Measurements from ENCODE around the gene CSRP2. TPM values are rescaled to one million over a fixed set of nuclear protein-coding genes. Genes with fewer than 3 reads are reported as not detected.

The CSRP2 gene
- polyA plus RNA-seq (ENCODE audit: insufficient read length in 3 of 3): 100 to 1,000 TPM in 1 of 3 donors, 10 to 100 TPM in 2; 83.5 to 113 (median 96.1) TPM
- long read RNA-seq, donor 1, full-length matches to known transcripts: 77 of 84 reads
- long read RNA-seq, donor 1, partial matches to known transcripts: 7 of 84 reads
- long read RNA-seq, donor 1, other reads (novel, unspliced or antisense): 0 of 84 reads
- long read RNA-seq, donor 2, full-length matches to known transcripts: 96 of 111 reads
- long read RNA-seq, donor 2, partial matches to known transcripts: 15 of 111 reads
- long read RNA-seq, donor 2, other reads (novel, unspliced or antisense): 0 of 111 reads
- long read RNA-seq, donor 3, full-length matches to known transcripts: 85 of 90 reads
- long read RNA-seq, donor 3, partial matches to known transcripts: 5 of 90 reads
- long read RNA-seq, donor 3, other reads (novel, unspliced or antisense): 0 of 90 reads
- long read RNA-seq, donor 4, full-length matches to known transcripts: 80 of 88 reads
- long read RNA-seq, donor 4, partial matches to known transcripts: 8 of 88 reads
- long read RNA-seq, donor 4, other reads (novel, unspliced or antisense): 0 of 88 reads
- long read RNA-seq, donor 5, full-length matches to known transcripts: 39 of 39 reads
- long read RNA-seq, donor 5, partial matches to known transcripts: 0 of 39 reads
- long read RNA-seq, donor 5, other reads (novel, unspliced or antisense): 0 of 39 reads
- long read RNA-seq, donor 6, full-length matches to known transcripts: 65 of 73 reads
- long read RNA-seq, donor 6, partial matches to known transcripts: 8 of 73 reads
- long read RNA-seq, donor 6, other reads (novel, unspliced or antisense): 0 of 73 reads
- long read RNA-seq, donor 7, full-length matches to known transcripts: 79 of 84 reads
- long read RNA-seq, donor 7, partial matches to known transcripts: 5 of 84 reads
- long read RNA-seq, donor 7, other reads (novel, unspliced or antisense): 0 of 84 reads
- long read RNA-seq, donor 8, transcript CSRP2-201 (6 exons, 943 nt): major isoform, 10 of 12 reads
- long read RNA-seq, donor 8, partial matches to known transcripts: 0 of 12 reads
- long read RNA-seq, donor 8, other reads (novel, unspliced or antisense): 0 of 12 reads
- long read RNA-seq, donor 9, full-length matches to known transcripts: 95 of 100 reads
- long read RNA-seq, donor 9, partial matches to known transcripts: 5 of 100 reads
- long read RNA-seq, donor 9, other reads (novel, unspliced or antisense): 0 of 100 reads
- long read RNA-seq, donor 10, full-length matches to known transcripts: 64 of 70 reads
- long read RNA-seq, donor 10, partial matches to known transcripts: 6 of 70 reads
- long read RNA-seq, donor 10, other reads (novel, unspliced or antisense): 0 of 70 reads
- long read RNA-seq, donor 11, full-length matches to known transcripts: 41 of 41 reads
- long read RNA-seq, donor 11, partial matches to known transcripts: 0 of 41 reads
- long read RNA-seq, donor 11, other reads (novel, unspliced or antisense): 0 of 41 reads
- long read RNA-seq, donor 12, full-length matches to known transcripts: 90 of 95 reads
- long read RNA-seq, donor 12, partial matches to known transcripts: 5 of 95 reads
- long read RNA-seq, donor 12, other reads (novel, unspliced or antisense): 0 of 95 reads
- long read RNA-seq, donor 13, full-length matches to known transcripts: 36 of 41 reads
- long read RNA-seq, donor 13, partial matches to known transcripts: 5 of 41 reads
- long read RNA-seq, donor 13, other reads (novel, unspliced or antisense): 0 of 41 reads
- long read RNA-seq, donor 14: 0 reads
- long read RNA-seq, donor 15, full-length matches to known transcripts: 104 of 116 reads
- long read RNA-seq, donor 15, partial matches to known transcripts: 12 of 116 reads
- long read RNA-seq, donor 15, other reads (novel, unspliced or antisense): 0 of 116 reads
- long read RNA-seq, donor 16, full-length matches to known transcripts: 97 of 120 reads
- long read RNA-seq, donor 16, partial matches to known transcripts: 23 of 120 reads
- long read RNA-seq, donor 16, other reads (novel, unspliced or antisense): 0 of 120 reads

- peak; percentile 93 for DNase-seq
Observed at GRCh38 chr12:76878899-76879709, at the start of gene CSRP2. CSRP2 (minus strand) TSS chr12:76879019; CDS start chr12:76866260, 12,759 bp downstream.

- no peak for DNase-seq
Observed at GRCh38 chr12:76927170-76927784, 48.5 kb upstream of the CSRP2 start.

DNA sequence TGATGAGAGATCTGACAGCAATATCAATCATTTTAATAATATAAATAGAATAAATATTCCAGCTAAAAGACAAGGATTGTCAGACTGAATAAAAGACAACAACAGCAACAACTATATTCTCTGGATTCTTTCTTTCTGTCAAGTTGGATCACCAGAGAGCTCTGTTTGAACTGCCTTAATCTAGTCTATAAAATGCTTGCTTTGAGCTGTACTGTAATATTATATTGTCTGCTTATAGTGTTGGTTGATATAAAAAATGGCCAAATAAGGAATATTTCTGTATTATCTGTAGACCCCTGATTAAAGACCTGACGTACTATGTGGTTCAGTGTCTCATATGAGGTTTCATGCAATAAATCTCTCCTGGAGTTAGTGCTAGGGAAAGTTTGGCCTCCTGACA, 46.3 kb upstream of the CSRP2 start:
- no peak for DNase-seq

GRCh38 chr12:76922866-76923265, 44.0 kb upstream of the CSRP2 start:
- no peak for DNase-seq

GRCh38 chr12:76921891-76922664, 43.3 kb upstream of the CSRP2 start:
- no peak for DNase-seq

- DNase-seq: no peak
Observed at GRCh38 chr12:76921100-76921471, 42.3 kb upstream of the CSRP2 start.

DNA sequence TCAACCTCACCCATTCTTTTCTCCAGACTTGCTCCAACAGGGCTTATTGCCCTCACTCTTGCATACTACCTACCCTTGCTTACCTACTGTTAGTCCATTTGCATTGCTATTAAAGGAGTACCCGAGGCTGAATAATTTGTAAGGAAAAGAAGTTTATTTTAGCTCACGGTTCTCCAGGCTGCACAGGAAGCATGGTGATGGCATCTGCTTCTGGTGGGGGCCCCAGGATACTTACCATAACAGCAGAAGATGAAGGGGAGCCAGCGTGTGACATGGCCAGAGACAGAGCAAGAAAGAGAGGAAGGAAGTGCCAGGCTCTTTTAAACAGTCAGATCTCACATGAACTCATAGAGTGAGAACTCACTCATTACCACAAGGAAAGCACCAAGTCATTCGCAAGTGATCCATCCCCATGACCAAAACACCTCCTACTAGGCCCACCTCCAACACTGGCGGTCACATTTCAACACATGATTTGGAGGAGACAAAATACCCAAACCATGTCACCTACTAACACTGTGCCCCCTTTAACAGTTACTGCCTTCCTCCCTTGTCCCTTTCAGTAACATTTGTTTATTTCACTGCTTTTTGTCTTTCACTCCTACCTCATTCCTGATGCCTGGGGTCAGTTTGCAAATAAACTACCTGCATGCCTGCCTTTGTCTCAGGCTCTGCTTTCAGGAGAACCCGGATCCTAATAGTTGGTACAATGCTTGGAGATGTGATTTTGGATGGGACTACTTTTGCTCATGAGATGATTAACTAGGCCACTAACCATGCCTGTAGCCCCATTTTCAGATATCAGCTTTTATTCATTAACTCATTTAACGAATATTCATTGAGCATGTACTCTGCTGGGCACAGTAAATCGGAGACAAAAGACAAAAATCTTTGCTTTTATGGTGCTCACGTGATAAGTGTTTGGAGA, 41.6 kb upstream of the CSRP2 start:
- no peak for DNase-seq

- DNase-seq: no peak
Observed at GRCh38 chr12:76919383-76920171, 40.8 kb upstream of the CSRP2 start.

DNA sequence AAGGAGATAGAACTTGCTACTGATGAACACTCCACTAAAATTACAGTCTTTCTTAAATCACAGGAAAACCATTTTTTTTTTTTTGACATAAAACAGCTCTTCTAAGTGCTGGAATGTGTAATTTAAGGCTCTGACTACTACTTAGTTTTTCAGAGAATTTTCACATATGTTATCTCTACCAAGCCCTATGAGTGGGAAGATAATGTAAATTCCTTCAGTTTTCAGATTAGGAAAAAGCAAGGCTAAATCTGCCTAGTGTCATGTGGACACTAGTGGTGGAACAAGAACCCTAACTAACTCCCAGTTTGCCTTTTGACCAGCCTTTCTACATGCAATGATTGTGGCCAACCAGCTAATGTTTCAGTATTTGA, 37.3 kb upstream of the CSRP2 start:
- no peak for DNase-seq

GRCh38 chr12:76915361-76916169, 36.7 kb upstream of the CSRP2 start:
- peak; percentile 53 for DNase-seq

GRCh38 chr12:76914102-76914859, 35.5 kb upstream of the CSRP2 start:
- no peak for DNase-seq

DNA sequence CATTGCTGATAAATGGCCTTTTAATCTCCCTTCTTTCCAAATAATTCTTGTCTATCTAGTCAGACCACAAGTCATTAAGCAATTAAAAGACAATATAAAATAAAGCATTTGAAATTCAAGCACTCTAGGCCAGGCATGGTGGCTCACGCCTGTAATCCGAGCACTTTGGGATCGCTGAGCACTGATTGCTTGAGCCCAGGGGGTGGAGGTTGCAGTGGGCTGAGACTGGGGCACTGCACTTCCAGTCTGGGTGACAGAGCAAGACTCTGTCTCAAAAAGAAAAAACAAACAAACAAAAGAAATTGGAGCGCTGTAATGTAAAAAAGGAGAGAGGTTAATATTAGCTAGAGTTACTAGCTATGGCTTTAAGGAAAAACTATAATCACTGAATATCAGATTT, 30.5 kb upstream of the CSRP2 start:
- DNase-seq: no peak

DNA sequence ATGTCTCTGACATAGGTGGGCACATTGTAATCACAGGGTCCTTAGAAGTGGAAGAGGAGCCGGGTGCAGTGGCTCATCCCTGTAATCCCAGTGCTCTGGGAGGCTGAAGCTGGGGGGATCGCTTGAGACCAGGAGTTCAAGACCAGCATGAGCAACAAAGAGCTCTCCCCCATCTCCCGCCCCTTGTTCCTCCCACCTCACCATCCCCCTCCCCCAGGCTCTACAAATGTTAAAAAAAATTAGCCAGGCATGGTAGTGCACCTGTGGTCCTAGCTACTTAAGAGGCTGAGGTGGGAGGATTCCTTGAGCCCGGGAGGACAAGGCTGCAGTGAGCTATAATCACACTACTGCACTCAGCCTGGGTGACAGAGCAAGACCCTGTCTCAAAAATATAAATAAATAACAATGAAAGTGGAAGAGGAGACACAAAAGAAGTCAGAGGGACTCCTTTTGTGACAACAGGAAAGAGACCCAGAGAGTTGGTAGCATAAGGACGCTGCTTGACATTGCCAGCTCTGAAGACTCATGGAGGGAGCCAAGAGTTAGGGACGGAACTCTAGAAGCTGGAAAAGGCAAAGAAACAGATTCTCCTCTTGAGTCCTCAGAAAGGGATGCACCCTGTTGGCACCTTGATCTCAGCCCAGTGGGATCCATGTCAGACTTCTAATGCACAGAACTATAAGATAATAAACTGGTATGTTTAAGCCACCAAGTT, 29.6 kb upstream of the CSRP2 start:
- DNase-seq: no peak
